HUDEP-2 (cell line): ENCODE results near the gene PAX4.

Experiments used
- DNase-seq, 76 experiments: peaks; one replicate each; lab custom pipeline; 2025; ENCODE audit not compliant: unreplicated experiment in 76 of 76; lab: John Stamatoyannopoulos, UW

Gene PAX4, protein sequence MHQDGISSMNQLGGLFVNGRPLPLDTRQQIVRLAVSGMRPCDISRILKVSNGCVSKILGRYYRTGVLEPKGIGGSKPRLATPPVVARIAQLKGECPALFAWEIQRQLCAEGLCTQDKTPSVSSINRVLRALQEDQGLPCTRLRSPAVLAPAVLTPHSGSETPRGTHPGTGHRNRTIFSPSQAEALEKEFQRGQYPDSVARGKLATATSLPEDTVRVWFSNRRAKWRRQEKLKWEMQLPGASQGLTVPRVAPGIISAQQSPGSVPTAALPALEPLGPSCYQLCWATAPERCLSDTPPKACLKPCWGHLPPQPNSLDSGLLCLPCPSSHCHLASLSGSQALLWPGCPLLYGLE

GRCh38 chr7:127618042-127618441 is at the start of gene PAX4:
Gene PAX4 (minus strand): TSS chr7:127618142. CDS start chr7:127615928, 2,214 bp downstream.
- no peak for DNase-seq

GRCh38 chr7:127667017-127667670 is 49.2 kb upstream of the PAX4 start:
- no peak for DNase-seq

DNA sequence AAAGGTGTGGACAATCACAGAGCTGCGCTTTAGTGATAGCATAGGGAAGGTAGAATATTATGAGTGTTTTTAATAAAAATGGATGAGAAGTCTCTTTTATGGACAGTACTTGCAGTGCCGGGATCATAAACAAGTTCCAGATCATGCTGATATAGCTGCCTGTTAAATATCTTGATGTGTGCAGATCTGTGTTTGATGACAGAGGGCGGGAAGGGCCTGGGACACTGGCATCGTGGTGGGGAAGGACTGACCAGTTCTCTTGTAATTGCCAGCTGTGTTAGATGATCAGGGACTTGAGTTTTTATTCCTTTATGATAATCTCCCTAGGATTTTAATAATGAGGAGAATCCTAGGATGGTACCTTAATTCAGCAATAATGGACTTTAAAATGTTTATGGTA is 48.7 kb upstream of the PAX4 start:
- DNase-seq, result no peak

GRCh38 chr7:127665922-127666321 is 48.0 kb upstream of the PAX4 start:
- DNase-seq, result no peak

- no peak for DNase-seq
These were observed 41.2 kb upstream of the PAX4 start for GRCh38 chr7:127658970-127659630.

DNA sequence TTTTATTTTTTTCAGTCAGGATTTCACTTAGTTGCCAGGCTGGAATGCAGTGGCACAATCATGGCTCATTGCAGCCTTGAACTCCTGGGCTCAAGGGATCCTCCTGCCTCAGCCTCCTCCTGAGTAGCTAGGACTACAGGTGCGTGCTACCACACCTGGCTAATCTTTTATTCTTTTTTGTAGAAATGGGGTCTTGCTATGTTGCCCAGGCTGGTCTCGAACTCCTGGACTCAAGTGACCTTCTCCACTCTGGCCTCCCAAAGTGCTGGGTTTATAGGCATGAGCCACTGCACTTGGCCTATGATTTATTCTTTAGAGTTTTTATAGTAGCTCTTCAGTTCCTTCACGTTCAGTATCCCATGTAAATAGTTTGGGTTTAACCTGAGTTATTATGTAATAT is 39.6 kb upstream of the PAX4 start:
- DNase-seq, result no peak

DNA sequence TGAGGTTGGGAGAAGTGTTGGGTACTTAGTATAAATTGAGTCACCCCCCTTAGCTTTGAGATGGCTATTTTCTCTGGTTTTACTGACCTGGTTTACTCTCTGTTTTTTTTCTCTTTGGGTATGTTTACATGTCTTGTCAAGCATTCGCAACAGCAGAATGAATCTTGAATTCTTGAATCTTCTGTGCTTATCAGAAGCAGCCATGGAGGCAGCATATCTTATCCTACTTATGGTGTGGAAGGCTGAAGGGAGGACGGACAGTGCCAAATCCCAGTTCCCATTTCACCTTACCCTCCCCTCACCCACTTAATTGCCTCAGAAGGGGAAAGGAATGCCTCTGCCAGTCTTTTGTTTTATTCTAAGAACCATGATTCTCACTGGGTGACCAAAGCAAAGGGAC is 37.8 kb upstream of the PAX4 start:
- peak in 10 of 76 experiments; percentile 1 to 26 (median 11) for DNase-seq

- DNase-seq, result peak in 5 of 76 experiments; percentile 1 to 26 (median 9)
These were observed 36.8 kb upstream of the PAX4 start for GRCh38 chr7:127654404-127655394.

GRCh38 chr7:127653396-127653795 is 35.5 kb upstream of the PAX4 start:
- no peak for DNase-seq

DNA sequence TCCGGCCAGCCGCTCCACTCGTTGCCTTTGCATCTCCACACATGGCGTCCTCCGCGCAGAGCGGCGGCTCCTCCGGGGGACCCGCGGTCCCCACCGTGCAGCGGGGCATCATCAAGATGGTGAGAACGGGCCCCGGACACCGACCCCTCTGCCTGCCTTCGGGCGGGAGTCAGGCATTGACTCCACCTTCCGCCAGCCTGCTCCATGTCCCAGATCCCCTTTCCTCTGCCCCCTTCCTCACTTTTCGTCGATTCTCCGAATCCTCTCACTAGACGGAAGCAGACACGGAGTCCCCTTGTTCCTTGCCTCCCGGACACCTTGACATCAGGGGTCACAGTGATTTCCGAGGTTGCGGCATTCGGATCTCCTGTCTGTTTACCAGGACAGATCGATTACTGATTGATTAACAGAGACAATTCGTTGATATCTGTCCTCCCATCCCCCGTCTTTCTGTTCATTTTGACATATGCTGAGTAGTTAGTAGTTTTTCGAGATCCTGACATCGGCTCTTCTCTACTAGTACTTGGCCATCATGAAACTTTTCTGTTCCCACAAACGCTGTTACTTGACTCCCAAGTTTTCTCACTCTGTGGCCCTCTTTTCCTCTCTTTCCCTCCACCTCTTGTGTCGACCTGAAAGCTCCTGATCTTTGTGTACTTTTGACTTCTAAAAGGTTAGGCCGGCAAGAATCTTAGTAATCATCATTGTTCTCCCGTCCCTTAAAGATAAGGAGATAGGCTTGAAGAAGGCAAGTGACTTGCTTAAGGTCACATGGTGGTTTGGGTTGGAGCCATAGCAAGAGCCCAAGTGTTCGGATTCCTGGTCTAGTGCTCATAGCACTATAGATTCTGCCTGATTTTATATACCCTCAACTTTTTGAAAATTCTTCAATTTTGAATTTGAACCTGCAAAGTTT is 34.6 kb upstream of the PAX4 start:
- peak in 37 of 76 experiments; percentile 3 to 54 (median 19) for DNase-seq

- DNase-seq, result peak; percentile 37 to 99 (median 98)
These were observed 33.8 kb upstream of the PAX4 start, which contains the start of gene SND1 for GRCh38 chr7:127651556-127652332. Gene SND1 (plus strand): TSS chr7:127652194. CDS start chr7:127652374, 180 bp downstream.

GRCh38 chr7:127650847-127651555 is 33.1 kb upstream of the PAX4 start:
- DNase-seq, result peak in 3 of 76 experiments; percentile 5 to 52 (median 43)

DNA sequence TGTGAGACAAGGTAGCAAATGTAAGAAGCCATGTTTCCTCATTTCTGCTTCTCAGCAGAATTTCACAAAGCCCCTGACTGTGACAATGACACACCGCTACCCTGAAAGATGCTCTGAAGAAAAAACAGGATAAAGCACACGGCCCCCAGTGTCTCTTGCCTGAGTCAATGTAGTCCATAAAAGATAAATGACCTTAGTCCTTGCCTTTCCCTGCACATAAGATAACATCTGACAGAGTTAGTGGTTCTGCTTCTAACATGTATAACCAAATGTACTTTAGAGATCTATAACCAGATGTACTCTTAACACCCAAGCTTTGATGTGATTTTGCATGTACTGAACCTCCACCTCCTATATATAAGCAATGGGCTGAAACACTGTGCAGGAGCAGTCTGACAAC is 31.0 kb upstream of the PAX4 start:
- DNase-seq, result no peak

DNA sequence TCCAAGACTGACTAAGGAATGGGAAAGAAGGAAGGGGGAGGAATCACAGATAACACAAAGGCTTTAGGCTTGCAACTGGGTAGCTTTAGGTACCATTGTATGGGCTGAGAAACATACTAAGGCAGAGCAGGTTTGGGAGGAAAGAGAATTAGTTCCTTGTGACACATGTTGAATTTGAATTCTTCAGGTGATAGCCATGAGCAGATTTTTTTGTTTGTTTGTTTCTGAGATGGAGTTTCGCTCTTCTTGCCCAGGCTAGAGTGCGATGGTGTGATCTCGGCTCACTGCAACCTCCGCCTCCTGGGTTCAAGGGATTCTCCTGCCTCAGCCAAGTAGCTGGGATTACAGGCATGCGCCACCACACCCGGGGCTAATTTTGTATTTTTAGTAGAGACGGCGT is 29.7 kb upstream of the PAX4 start:
- no peak for DNase-seq

DNA sequence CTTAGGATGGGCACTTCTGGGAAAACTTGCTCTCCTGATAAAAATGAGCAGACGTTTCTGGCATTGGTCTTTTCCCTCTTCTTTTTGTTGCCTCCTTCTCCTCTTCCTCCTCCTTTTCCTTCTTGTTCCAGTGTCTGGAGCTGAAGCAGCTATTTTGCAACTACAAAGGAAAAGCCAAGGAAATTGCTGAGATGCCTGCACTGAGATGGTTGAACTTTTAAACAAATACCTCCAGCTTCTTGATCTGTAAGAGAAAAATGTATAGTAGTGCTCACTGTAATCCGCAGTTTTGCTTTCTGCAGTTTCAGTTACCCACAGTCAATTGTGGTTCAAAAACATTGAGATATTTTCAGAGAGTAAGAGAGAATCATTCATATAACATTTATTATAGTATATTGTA is 26.5 kb upstream of the PAX4 start:
- DNase-seq, result no peak

GRCh38 chr7:127638197-127638596 is 20.3 kb upstream of the PAX4 start:
- DNase-seq, result no peak

DNA sequence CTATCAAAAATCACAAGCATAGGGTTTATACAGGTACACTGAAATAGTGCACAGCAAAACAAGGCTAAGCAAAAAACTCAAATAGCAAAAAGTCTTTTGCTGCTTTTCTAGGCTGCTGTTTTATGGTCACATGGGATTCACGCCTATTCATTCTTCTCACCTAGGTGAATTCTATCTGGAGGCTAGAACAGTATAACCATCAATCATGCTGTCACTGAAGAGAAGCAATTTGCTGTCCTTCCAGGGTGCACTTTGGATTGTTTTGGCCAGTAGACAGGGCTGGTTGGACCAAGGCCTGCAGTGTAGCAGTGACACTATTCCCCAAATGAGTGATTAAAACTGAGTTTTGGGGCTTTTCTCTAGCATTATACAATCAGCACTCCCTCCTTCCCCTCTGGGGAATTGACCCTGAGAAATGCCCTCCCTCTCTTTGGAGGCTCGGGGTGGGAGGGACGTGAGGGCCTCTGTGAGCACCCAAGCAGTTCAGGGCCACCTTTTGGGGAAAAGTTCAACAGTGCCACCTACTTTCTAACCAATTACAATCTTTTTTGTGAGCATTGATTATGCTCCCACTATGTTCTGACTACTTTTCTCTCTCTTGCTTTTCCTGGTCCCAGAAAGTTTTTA is 17.8 kb upstream of the PAX4 start:
- no peak for DNase-seq
